Natural killer cell (primary cell): Measurements from ENCODE around the gene VWDE. TPM values are rescaled to one million over a fixed set of nuclear protein-coding genes. Genes with fewer than 3 reads are reported as not detected.
"Not testable (repeated sequence)": the region's sequence is repeated elsewhere in the genome, so short reads cannot be mapped to it uniquely, and the experiment has no call there.

ENCODE experiments used
- ATAC-seq, 3 donors: fragments of 150-1000 bp in 2 of 3; fragments of 200-7000 bp in 1 of 3; cut with Tn5 transposase; 1 replicate in 1 of 3; 2 replicates in 2 of 3; pipeline ENCODE4 v1.10.0; 2021; ENCODE audit warnings: mild to moderate bottlenecking in 2 of 3, moderate library complexity in 2 of 3
- DNase-seq, 2 donors: peaks; one replicate each; pipeline versions ENCODE4 v3.0.0 to v3.0.0-alpha.2; 2013 to 2021; ENCODE audit warnings: mixed read lengths in 1 of 2
- H3K27ac ChIP-seq: one replicate; pipeline ENCODE4 v1.5.1; 2013; ENCODE audit warnings: mild to moderate bottlenecking, low read length
- H3K27me3 ChIP-seq: one replicate; pipeline ENCODE4 v1.6.1; 2013; ENCODE audit warnings: low read length; ENCODE audit not compliant: control insufficient read depth, insufficient read depth
- H3K36me3 ChIP-seq: one replicate; pipeline ENCODE4 v1.6.1; 2013; ENCODE audit warnings: low read length; ENCODE audit not compliant: control insufficient read depth, insufficient read depth
- H3K4me1 ChIP-seq: one replicate; pipeline ENCODE4 v1.6.1; 2013; ENCODE audit warnings: low read length; ENCODE audit not compliant: control insufficient read depth, insufficient read depth
- H3K4me3 ChIP-seq: one replicate; pipeline ENCODE4 v1.5.1; 2013; ENCODE audit warnings: low read length
- H3K9me3 ChIP-seq: one replicate; pipeline ENCODE4 v1.6.1; 2013; ENCODE audit warnings: low read length; ENCODE audit not compliant: control insufficient read depth, insufficient read depth
- H3K27ac Mint-ChIP-seq, 2 donors: one replicate each; pipeline ENCODE4 v1.8.0; 2022; ENCODE audit warnings: mild to moderate bottlenecking in 2 of 2, mixed read lengths in 2 of 2, moderate library complexity in 1 of 2
- H3K27me3 Mint-ChIP-seq, 2 donors: one replicate each; pipeline ENCODE4 v1.8.0; 2022; ENCODE audit warnings: low read depth in 2 of 2, mixed read lengths in 2 of 2
- H3K36me3 Mint-ChIP-seq: one replicate; pipeline ENCODE4 v1.8.0; 2022; ENCODE audit warnings: mixed read lengths
- H3K4me1 Mint-ChIP-seq, 2 donors: one replicate each; pipeline ENCODE4 v1.8.0; 2022; ENCODE audit warnings: mixed read lengths in 2 of 2
- H3K4me3 Mint-ChIP-seq: one replicate; pipeline ENCODE4 v1.8.0; 2022; ENCODE audit warnings: mild to moderate bottlenecking, moderate library complexity, mixed read lengths
- H3K9me3 Mint-ChIP-seq, 2 donors: one replicate each; pipeline ENCODE4 v1.8.0; 2022; ENCODE audit warnings: mixed read lengths in 2 of 2
- WGBS: methylation state at CpG from one replicate; pipeline ENCODE4 v1.1.7; 2013; ENCODE audit warnings: missing lambda C conversion rate; ENCODE audit not compliant: insufficient coverage; 5-methylcytosine and 5-hydroxymethylcytosine counted together
- intact Hi-C: fragments of 100-400 bp; cut with micrococcal nuclease; formaldehyde crosslinking; loops from one replicate; pipeline ENCODE4 v1.14.2; 2022
- total RNA-seq, 4 donors: library from RNA; stranded (reverse); fragments of 120-200 nt in 1 of 4; gene quantifications; one replicate each; pipeline versions ENCODE4 v1.2.3 to v1.2.4, GENCODE V29; 2013 to 2022
- TF ChIP-seq, protein P1 (sequence below): fragments of 200-600 bp; IDR thresholded peaks from one replicate; pipeline ENCODE4 v1.8.0; 2022; ENCODE audit warnings: antibody characterized with exemption

VWDE gene
- total RNA-seq, 3 donors from 2014 or later (not counting 1 experiment from before 2014, with no cell fraction given): 0.09 TPM; not detected in 2

GRCh38 chr7:12397671-12398070, 6.0 kb downstream of the VWDE start:
- Histone ChIP-seq H3K27ac (no peak overlapping the region), H3K27me3 (peaks cover 3% of the 10 kb centered on the region), H3K9me3 (peaks cover 4% of the 10 kb centered on the region), H3K36me3 (no peaks in the 10 kb centered on the region), H3K4me3 (no peak overlapping the region), H3K4me1 (no peaks in the 10 kb centered on the region)
- DNase-seq (no peak), ATAC-seq (no peak)
- Mint-ChIP-seq H3K27ac (no peak overlapping the region), H3K9me3 (peaks cover 2 to 5% of the 10 kb centered on the region in 2 donors), H3K27me3 (peaks cover 5 to 26% of the 10 kb centered on the region in 2 donors), H3K4me1 (no peaks in the 10 kb centered on the region), H3K4me3 (no peak overlapping the region), H3K36me3 (no peaks in the 10 kb centered on the region)
- intact Hi-C loops: no loop called here
- WGBS: 100% methylated on average over 1 of the region's 4 CpGs
- TF ChIP-seq, protein P1, sequence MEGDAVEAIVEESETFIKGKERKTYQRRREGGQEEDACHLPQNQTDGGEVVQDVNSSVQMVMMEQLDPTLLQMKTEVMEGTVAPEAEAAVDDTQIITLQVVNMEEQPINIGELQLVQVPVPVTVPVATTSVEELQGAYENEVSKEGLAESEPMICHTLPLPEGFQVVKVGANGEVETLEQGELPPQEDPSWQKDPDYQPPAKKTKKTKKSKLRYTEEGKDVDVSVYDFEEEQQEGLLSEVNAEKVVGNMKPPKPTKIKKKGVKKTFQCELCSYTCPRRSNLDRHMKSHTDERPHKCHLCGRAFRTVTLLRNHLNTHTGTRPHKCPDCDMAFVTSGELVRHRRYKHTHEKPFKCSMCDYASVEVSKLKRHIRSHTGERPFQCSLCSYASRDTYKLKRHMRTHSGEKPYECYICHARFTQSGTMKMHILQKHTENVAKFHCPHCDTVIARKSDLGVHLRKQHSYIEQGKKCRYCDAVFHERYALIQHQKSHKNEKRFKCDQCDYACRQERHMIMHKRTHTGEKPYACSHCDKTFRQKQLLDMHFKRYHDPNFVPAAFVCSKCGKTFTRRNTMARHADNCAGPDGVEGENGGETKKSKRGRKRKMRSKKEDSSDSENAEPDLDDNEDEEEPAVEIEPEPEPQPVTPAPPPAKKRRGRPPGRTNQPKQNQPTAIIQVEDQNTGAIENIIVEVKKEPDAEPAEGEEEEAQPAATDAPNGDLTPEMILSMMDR: no peak

DNA sequence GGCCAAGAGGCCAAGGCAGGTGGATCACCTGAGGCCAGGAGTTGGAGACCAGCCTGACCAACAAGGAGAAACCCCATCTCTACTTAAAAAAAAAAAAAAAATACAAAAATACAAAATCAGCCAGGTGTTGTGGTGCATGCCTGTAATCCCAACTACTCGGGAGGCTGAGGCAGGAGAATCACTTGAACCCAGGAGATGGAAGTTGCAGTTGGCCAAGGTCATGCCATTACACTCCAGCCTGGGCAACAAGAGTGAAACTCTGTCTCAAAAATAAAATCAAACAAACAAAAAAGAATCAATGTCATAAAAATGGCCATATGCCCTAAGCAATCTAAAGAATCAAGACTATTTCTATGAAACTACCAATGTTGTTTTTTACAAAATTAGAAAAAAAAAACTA, 7.0 kb downstream of the VWDE start:
- H3K4me3 Mint-ChIP-seq, H3K36me3 ChIP-seq, H3K36me3 Mint-ChIP-seq, H3K27ac Mint-ChIP-seq, DNase-seq, H3K9me3 Mint-ChIP-seq, H3K27me3 ChIP-seq, ATAC-seq, intact Hi-C loops, H3K4me3 ChIP-seq, H3K4me1 Mint-ChIP-seq, H3K4me1 ChIP-seq, H3K27ac ChIP-seq, H3K9me3 ChIP-seq: not testable (repeated sequence)
- H3K27me3 Mint-ChIP-seq: peaks cover 3 to 20% of the 10 kb centered on the region in 2 donors
- WGBS: 65% methylated on average over 1 of the region's 1 CpG

- H3K36me3 ChIP-seq: no peaks in the 10 kb centered on the region
- no peak overlapping the region for H3K27ac ChIP-seq
- no peaks in the 10 kb centered on the region for H3K9me3 ChIP-seq
- H3K27me3 ChIP-seq: no peaks in the 10 kb centered on the region
- H3K4me1 Mint-ChIP-seq: no peaks in the 10 kb centered on the region
- no peak overlapping the region for H3K27ac Mint-ChIP-seq
- ATAC-seq: no peak
- no peaks in the 10 kb centered on the region for H3K36me3 Mint-ChIP-seq
- H3K4me3 Mint-ChIP-seq: no peak overlapping the region
- H3K4me1 ChIP-seq: no peaks in the 10 kb centered on the region
- no peaks in the 10 kb centered on the region for H3K9me3 Mint-ChIP-seq
- WGBS: 93% methylated on average over 2 of the region's 5 CpGs
- intact Hi-C loops: no loop called here
- TF ChIP-seq, protein P1: no peak
- no peak for DNase-seq
- no peaks in the 10 kb centered on the region for H3K27me3 Mint-ChIP-seq
- H3K4me3 ChIP-seq: no peak overlapping the region
Measured at GRCh38 chr7:12391922-12392615, 11.6 kb downstream of the VWDE start.

- peak in 1 of 2 donors; percentile 69 for DNase-seq
- Mint-ChIP-seq H3K9me3 (no peaks in the 10 kb centered on the region), H3K4me1 (no peaks in the 10 kb centered on the region), H3K4me3 (no peak overlapping the region), H3K36me3 (no peaks in the 10 kb centered on the region), H3K27ac (no peak overlapping the region), H3K27me3 (no peaks in the 10 kb centered on the region)
- H3K27me3 ChIP-seq: no peaks in the 10 kb centered on the region
- no peaks in the 10 kb centered on the region for H3K4me1 ChIP-seq
- no peaks in the 10 kb centered on the region for H3K36me3 ChIP-seq
- peak; percentile 53 to 64 (median 58) for ATAC-seq
- intact Hi-C loops: no loop called here
- no peaks in the 10 kb centered on the region for H3K9me3 ChIP-seq
- H3K27ac ChIP-seq: no peak overlapping the region
- no peak overlapping the region for H3K4me3 ChIP-seq
- WGBS: 100% methylated on average over 1 of the region's 1 CpG
- TF ChIP-seq, protein P1: peak; percentile 47
Measured at GRCh38 chr7:12389089-12389700, 14.5 kb downstream of the VWDE start.
